Activated CD4-positive, alpha-beta T cell treated with anti-CD3 and anti-CD28 coated beads, Interleukin-2, Interleukin-6, amounts not matched to agents 100 ng/mL and 50 ng/mL, durations not matched to agents 16 hours and 8 hours (primary cell): ENCODE data around the gene SEL1L3.

Experiments used
- DNase-seq: peaks from one replicate; pipeline ENCODE4 v3.0.0-alpha.2; 2020

SEL1L3 gene

GRCh38 chr4:25845841-25846653 is 16.7 kb downstream of the SEL1L3 start:
- no peak for DNase-seq

- peak; percentile 52 for DNase-seq
Measured at GRCh38 chr4:25844961-25845712, 17.7 kb downstream of the SEL1L3 start.

GRCh38 chr4:25843340-25844097 is 19.3 kb downstream of the SEL1L3 start:
- DNase-seq = no peak

GRCh38 chr4:25842229-25842845 is 20.5 kb downstream of the SEL1L3 start:
- no peak for DNase-seq

GRCh38 chr4:25839687-25840086 is 23.1 kb downstream of the SEL1L3 start:
- DNase-seq = no peak

- DNase-seq = no peak
Measured at GRCh38 chr4:25839233-25839632, 23.6 kb downstream of the SEL1L3 start.

- DNase-seq = no peak
Measured at GRCh38 chr4:25838526-25838925, 24.3 kb downstream of the SEL1L3 start.

- DNase-seq = no peak
Measured at GRCh38 chr4:25837107-25837506, 25.7 kb downstream of the SEL1L3 start.

- DNase-seq = no peak
Measured at GRCh38 chr4:25835384-25835783, 27.4 kb downstream of the SEL1L3 start.

- DNase-seq = no peak
Measured at GRCh38 chr4:25834411-25835107, 28.2 kb downstream of the SEL1L3 start.

GRCh38 chr4:25830548-25830947 is 32.2 kb downstream of the SEL1L3 start:
- no peak for DNase-seq

GRCh38 chr4:25827897-25828296 is 34.9 kb downstream of the SEL1L3 start:
- DNase-seq = no peak

GRCh38 chr4:25827373-25827772 is 35.4 kb downstream of the SEL1L3 start:
- no peak for DNase-seq

- DNase-seq = no peak
Measured at GRCh38 chr4:25826074-25826752, 36.6 kb downstream of the SEL1L3 start.

GRCh38 chr4:25823632-25824031 is 39.2 kb downstream of the SEL1L3 start:
- no peak for DNase-seq

- no peak for DNase-seq
Measured at GRCh38 chr4:25821899-25822298, 40.9 kb downstream of the SEL1L3 start.

- DNase-seq = no peak
Measured at GRCh38 chr4:25821267-25821666, 41.5 kb downstream of the SEL1L3 start.

- DNase-seq = no peak
Measured at GRCh38 chr4:25818876-25819275, 43.9 kb downstream of the SEL1L3 start.

GRCh38 chr4:25818371-25818871 is 44.4 kb downstream of the SEL1L3 start:
- DNase-seq = no peak

- no peak for DNase-seq
Measured at GRCh38 chr4:25817059-25817681, 45.6 kb downstream of the SEL1L3 start.

GRCh38 chr4:25816591-25817058 is 46.2 kb downstream of the SEL1L3 start:
- no peak for DNase-seq
